NT2/D1 (cell line): Measurements from ENCODE around the gene FLNC.

Experiments
- SUZ12 ChIP-seq: IDR thresholded peaks from 2 replicates; pipeline ENCODE4 v1.6.1; 2011; ENCODE audit not compliant: insufficient read length, insufficient read depth; ENCODE audit errors: extremely low read depth
- YY1 ChIP-seq: IDR thresholded peaks from 2 replicates; pipeline ENCODE4 v1.6.1; 2011; ENCODE audit not compliant: insufficient read length, insufficient read depth
- ZNF274 ChIP-seq: IDR thresholded peaks from 2 replicates; pipeline ENCODE4 v1.6.1; 2011; ENCODE audit warnings: mild to moderate bottlenecking, low read depth, low read length

- TF ChIP-seq ZNF274 (no peak), YY1 (no peak), SUZ12 (no peak)
Observed at GRCh38 chr7:128869944-128870285, 39.7 kb downstream of the FLNC start.
